ENCODE data around the gene FRMPD2.
A peak's percentile ranks its signal among the peaks of the same experiment; 100 is the strongest.
"Not testable (repeated sequence)": the region's sequence is repeated elsewhere in the genome, so short reads cannot be mapped to it uniquely, and the experiment has no call there.

The FRMPD2 gene

DNA sequence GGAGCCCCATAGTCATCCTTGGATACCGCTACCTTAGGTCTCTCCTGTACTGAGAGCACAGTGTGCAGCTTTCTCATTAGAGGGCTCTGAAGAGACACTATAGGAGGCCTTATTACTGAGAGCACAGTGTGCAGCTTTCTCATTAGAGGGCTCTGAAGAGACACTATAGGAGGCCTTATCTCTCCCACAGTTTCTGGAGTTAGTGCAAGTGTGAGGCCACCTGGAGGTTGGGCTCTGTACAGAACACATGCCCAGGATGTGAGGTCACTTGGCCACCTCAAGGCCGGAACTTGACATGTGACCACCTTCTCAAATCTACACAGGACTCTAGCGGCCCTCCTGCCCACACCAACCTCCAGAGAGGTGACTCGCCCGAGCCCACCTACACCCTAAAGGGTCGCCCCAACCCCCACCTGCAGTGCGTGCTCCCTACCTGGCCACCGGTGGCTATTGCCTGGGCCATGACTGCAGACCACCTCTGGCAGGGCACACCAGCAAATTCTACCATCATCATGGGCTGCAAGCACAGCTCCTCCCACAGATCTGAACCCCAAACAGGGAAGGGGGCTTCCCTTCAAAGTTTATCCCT is 24.6 kb downstream of the FRMPD2 start:
- DNase-seq, result no peak

GRCh38 chr10:48249004-48249762 is 25.3 kb downstream of the FRMPD2 start:
- no peak for DNase-seq

- DNase-seq, result no peak
Measured at GRCh38 chr10:48248462-48248861, 26.0 kb downstream of the FRMPD2 start.

- no peak for DNase-seq
Measured at GRCh38 chr10:48247680-48248079, 26.8 kb downstream of the FRMPD2 start.

- no peak for DNase-seq
Measured at GRCh38 chr10:48246501-48246900, 28.0 kb downstream of the FRMPD2 start.

GRCh38 chr10:48245977-48246376 is 28.5 kb downstream of the FRMPD2 start:
- DNase-seq, result no peak

DNA sequence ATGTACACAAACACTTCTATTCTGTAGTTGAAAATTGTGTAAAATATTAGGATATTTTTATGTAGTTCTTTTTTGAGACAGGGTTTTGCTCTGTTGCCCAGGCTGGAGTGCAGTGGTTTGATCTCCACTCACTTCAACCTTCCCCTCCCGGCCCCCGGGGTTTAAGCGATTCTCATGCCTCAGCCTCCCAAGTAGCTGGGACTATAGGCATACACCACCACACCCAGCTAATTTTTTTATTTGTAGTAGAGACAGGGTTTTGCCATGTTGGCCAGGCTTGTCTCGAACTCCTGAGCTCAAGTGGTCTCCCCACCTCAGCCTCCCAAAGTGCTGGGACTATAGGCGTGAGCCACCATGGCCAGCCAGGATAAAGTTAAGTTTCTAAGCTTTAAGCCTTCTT is 30.6 kb downstream of the FRMPD2 start:
- DNase-seq, result not testable (repeated sequence)

DNA sequence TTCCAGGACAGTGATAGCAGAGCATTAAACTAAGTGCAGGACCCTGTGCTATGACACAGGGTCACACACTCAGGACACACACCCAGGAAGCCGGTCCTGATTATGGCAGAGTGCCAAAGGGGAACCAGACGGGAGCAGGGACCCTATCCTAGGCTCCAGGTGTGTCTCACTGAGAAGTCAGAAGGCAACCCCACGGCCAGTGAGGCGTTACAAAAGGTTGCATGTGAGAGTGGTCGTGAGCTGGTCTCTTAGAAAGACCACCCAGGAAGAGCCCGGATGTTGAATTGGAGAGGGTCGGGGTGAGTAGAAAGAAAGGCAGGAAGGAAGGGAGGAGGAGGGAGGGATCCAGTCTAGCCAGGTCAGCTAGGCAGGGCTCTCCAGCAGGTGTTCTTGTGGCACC is 31.0 kb downstream of the FRMPD2 start:
- peak in 1 of 2 experiments; percentile 13 for DNase-seq

DNA sequence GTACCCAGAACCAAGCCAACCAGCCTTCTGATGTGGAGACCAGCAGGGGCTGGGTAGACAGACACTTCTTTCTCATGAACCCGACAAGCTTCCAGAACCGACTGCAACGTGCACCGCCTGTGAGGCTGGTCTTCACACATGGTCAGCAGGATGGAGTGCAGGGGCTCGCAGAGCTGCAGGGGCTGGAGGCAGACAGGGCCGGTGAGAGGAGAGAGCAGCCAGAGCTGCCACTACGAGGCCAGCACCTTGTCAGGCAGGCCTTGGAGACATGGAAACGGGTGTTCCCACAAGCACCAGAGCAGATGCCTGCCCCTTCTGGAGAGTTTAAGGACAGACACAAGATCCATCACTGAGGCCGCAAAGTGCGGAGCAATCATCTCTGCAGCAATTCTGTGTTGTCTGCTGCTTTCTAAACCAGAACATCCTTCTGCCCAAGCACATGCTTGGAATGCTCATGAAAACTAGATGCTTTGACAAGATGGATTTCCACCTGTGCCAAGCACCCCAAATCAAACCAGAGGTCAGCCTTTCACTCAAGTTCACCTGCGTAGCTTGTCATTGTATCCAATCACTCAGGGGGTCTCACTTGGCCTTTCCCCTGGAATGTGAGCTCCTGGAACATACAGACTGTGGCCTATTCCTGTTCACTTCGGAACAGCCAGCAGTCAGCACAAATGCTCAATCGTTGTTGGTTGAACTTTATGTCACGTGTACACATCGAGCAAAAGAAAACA is 32.2 kb downstream of the FRMPD2 start:
- no peak for DNase-seq

DNA sequence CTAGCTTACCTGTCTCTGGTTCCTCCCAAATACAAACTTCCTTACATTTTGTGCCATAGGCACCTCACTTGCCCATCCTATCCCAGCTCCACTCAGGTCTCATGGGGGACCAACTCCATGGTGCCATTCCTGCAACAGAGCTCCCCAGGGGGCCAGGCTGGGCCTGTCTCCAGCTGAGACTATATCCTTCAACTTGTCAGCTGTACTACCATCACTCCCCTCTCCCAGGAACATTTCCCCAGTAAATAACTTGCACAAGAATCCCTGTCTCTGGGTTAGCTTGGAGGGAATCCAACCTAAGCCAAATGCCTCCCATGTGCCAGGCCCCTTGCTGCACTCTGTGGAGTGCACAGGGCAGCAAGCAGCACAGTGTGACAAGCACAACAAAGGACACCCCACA is 33.2 kb downstream of the FRMPD2 start:
- DNase-seq, result no peak

GRCh38 chr10:48240196-48240595 is 34.3 kb downstream of the FRMPD2 start:
- DNase-seq, result no peak

DNA sequence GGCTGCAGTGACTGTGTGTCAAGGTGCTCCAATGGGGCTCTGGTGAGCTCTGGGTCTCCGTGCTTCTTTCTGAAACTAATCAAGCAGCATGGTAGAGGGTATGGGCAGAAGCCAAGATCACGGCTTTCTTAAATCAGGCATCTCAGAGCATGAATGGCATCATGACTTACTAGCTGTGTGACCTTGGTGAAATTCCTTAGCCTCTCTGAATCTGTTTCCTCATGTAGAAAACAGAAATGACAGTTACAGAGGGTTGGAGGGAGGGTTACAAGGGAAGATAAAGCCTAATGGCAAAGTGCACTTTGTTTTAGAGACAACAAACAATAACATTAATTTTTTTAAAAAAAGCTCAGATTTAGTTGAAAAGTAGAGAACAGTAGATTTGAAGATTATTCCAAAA is 34.9 kb downstream of the FRMPD2 start:
- DNase-seq, result no peak

GRCh38 chr10:48238826-48239520 is 35.5 kb downstream of the FRMPD2 start:
- DNase-seq, result no peak

DNA sequence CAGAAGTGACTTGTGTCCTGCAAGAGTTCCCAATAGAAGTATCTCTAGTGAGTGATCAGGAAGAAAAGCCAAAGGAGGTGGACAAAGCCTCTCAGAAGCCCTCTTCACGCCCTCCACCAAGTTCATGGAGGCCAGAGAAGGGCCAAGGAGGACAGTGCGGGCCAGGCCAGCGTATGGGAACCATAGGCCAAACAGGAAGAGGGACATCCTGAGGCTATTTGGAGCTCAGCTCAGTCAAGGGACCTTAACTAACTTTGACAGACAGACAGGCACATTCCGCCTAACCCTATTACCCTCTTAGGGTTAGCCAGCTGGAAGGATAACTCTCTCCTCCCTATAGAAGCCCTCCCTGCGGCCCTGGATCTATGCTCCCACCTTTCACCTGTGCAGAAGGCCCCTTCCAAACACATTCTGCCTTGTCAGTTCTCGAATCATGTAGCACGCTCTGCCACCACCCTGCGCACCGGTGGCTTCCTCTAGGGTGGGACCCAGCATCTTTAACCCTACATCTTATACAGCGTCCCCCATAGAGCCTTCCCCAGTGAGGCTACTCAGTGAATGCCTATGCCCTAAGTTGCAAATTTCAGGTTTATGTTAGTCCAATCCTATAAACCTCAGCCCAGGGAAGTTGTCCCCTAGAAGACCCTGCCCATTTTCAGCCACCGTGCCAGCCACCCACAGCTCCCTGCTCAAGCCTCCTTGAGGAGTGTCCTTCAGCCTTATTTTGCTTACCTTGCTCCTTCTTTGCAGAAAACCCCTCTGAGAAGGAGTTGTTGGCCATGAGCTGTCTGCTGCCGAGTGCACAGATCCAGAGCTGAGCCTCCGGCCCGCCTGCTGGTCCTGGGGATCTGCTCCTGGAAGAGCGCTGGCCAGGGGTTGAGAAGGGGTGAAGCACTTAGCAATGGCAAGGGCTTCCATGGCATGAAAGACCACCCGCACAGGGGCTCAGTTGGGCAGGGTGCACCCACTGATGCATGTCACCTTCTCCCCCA is 36.9 kb downstream of the FRMPD2 start:
- no peak for DNase-seq

- no peak for DNase-seq
Measured at GRCh38 chr10:48236199-48236621, 38.3 kb downstream of the FRMPD2 start.

- no peak for DNase-seq
Measured at GRCh38 chr10:48235501-48235900, 39.0 kb downstream of the FRMPD2 start.

- no peak for DNase-seq
Measured at GRCh38 chr10:48234787-48235186, 39.7 kb downstream of the FRMPD2 start.

DNA sequence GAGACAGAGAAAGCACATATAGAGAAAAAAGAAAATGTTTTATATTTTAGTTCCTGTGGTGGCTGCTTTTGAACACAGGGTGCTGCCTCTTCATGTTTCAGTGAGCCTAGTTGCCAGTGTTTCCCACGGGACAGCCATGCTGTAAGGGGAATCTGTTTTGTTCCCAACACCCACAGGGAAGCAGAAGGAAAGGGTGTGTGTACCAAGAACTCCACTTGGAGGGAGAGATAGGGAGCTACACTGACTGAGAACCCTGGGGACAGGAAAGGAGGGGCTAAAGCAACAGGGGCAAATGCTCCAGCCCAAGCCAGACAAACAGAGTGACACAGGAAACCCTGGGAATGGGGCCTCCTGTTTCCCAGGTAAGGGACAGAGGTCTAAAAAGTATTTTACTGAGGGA is 40.2 kb downstream of the FRMPD2 start:
- DNase-seq, result no peak

DNA sequence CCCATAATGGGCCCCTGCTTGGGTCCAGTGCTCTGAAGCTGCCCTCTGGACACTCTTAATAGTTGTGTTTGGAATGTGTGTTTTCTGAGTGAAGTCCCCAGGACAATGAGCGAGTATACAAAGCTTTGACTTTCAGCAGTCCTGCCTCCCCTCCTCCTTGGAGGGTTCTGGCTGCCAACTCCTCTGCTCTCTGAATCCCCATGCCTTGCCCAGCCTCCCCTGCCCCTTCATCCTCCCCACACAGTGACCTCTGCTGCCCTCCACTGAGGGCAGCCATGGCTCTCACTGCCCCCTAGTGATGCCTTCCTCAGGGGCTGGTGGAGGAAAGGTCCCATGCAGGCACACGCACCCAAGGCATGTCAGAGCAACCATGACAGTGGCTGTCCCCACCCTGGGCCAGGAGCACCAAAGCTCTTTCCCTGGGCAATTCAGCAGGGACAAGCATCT is 40.9 kb downstream of the FRMPD2 start:
- no peak for DNase-seq

DNA sequence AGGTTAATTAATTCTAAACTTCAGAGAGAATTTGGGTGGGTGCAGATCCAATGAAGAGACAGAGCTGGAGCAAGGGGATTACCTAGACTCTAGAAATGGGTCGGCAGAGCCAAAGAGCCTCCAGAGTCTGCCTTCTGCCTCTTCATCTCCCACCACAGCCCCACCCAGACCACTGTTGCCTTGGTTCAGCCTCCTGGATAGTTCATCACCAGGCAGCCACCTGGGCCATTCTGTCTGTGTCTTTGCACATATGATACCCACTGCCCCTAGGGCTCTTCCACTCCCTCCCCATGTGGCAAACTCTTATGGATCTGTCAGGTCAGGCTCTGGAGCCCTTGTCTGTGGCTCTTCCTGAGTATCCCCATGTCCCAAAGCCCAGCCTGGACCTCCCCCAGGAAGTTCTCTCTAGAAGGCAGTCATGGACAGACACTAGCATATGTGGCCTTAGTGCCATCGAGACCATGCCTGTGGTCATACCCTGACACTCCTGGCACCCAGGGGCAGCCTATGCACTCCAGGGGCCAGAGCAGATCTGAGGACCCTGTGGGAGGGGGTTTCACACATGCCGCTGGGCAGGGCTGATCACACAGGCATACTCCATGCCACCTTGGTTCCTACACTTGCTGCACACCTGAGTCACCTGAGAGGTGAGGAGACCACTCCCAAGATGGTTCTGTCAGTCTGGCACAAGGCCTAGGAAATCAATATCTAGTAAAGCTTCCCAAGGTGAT is 41.6 kb downstream of the FRMPD2 start:
- no peak for DNase-seq

GRCh38 chr10:48231699-48232315 is 42.7 kb downstream of the FRMPD2 start:
- DNase-seq, result no peak

Measured in NCI-H526 (cell line).